GM21576 (cell line): ENCODE results near the gene DYNC1LI1.
A peak's percentile ranks its signal among the peaks of the same experiment; 100 is the strongest.
"Not testable (repeated sequence)": the region's sequence is repeated elsewhere in the genome, so short reads cannot be mapped to it uniquely, and the experiment has no call there.

Experiments used
- ATAC-seq: cut with Tn5 transposase; IDR thresholded peaks from one replicate; pipeline ENCODE4 v1.9.1; 2021; ENCODE audit warnings: mild to moderate bottlenecking, moderate library complexity; ENCODE audit not compliant: unreplicated experiment

Gene DYNC1LI1

GRCh38 chr3:32540899-32541298 lies 29.8 kb downstream of the DYNC1LI1 start:
- no peak for ATAC-seq

- no peak for ATAC-seq
These were observed 38.2 kb downstream of the DYNC1LI1 start for GRCh38 chr3:32532434-32532833.

DNA sequence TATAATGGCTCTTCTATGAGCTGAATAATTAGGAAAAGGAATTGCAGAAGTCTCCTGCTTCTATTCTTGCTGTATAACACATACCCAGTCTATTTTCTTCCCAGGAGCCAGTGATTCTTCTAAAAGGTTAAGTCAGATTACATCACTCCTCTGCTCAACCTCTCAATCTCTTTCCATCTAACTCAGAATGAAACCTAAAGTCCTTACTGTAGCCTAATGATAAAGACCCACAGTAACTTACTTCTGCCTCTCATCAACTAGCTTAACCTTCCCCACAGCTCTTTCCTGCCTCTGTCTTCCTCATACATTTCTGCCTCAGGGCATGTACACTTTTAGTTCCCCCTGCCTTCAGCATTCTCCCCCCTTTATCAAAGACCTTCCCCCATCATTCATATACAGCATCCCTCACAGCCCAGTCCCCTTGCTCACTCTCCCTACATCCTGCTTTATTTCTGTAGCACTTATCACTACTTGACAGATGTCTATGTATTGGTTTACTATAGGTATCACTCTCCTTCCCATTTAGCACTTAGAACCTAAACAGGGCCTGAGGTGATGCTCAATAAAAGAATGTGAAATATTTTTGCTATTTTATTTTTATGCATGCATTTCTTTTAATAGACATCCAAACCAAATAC lies 39.5 kb downstream of the DYNC1LI1 start:
- no peak for ATAC-seq

GRCh38 chr3:32525720-32526119 lies 44.9 kb downstream of the DYNC1LI1 start:
- ATAC-seq: no peak

DNA sequence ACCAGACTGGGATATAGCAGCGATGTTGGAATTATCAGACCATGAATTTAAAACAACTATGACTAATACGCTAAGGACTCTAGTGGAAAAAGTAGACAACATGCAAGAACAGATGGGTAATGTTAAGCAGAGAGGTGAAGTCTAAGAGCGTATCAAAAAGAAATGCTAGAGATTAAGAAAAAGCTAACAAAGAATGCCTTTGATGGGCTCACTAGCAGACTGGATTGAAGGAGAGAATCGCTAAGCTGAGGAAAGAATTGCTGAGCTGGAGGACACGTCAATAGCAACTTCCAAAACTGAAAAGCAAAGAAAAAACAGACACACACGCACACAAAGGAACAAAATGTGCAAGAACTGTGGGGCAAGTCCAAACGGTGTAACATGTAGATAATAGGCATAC lies 48.0 kb downstream of the DYNC1LI1 start:
- no peak for ATAC-seq

GRCh38 chr3:32518921-32519320 lies 51.7 kb downstream of the DYNC1LI1 start:
- not testable (repeated sequence) for ATAC-seq

DNA sequence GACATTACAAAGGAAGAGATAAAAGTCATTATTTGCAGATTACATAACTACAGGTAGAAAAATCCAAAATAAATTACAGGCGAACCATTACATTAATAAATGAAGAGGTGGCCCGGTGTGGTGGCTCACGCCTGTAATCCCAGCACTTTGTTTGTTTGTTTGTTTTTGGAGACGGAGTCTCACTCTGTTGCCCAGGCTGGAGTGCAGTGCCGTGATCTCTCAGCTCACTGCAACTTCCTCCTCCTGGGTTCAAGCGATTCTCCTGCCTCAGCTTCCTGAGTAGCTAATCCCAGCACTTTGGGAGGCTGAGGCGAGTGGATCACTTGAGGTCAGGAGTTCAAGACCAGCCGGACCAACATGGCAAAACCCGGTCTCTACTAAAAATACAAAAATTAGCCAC lies 53.9 kb downstream of the DYNC1LI1 start:
- not testable (repeated sequence) for ATAC-seq

DNA sequence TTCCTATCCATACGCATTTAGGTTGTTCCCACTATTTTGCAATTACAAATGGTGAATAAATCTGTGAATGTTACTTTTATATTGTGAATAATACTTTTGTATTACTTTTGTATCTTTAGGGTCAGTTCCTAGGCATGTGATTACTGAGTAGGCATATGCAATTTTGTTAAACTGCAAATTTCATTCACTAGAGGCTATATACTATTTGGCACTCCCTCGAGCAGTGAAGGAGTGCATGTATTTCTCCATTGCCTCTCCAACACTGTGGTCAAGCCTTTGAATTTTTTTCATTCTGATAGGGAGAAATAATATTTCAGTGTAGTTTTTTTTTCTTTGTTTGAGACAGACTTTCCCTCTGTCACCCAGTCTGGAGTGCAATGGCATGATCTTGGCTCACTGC lies 59.7 kb downstream of the DYNC1LI1 start:
- ATAC-seq: no peak

- peak; percentile 89 for ATAC-seq
These were observed 60.5 kb downstream of the DYNC1LI1 start for GRCh38 chr3:32510075-32510724.

DNA sequence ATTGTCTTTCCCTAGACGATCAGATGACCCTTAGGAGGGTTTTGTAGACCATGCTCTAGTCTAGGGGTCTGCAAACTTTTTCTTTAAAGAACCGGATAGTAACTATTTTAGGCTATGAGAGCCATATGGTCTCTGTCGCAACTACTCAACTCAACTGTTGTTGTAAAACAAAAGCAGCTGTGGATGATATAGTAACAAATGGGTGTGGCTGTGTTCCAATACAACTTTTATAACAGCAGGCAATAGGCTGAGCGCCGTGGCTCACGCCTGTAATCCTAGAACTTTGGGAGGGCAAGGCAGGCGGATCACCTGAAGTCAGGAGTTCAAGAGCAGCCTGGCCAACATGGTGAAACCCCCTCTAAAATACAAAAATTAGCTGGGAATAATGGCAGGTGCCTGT lies 61.9 kb downstream of the DYNC1LI1 start:
- ATAC-seq: no peak

GRCh38 chr3:32506466-32506865 lies 64.2 kb downstream of the DYNC1LI1 start:
- ATAC-seq: no peak

GRCh38 chr3:32502946-32503286 lies 67.7 kb downstream of the DYNC1LI1 start:
- ATAC-seq: no peak

DNA sequence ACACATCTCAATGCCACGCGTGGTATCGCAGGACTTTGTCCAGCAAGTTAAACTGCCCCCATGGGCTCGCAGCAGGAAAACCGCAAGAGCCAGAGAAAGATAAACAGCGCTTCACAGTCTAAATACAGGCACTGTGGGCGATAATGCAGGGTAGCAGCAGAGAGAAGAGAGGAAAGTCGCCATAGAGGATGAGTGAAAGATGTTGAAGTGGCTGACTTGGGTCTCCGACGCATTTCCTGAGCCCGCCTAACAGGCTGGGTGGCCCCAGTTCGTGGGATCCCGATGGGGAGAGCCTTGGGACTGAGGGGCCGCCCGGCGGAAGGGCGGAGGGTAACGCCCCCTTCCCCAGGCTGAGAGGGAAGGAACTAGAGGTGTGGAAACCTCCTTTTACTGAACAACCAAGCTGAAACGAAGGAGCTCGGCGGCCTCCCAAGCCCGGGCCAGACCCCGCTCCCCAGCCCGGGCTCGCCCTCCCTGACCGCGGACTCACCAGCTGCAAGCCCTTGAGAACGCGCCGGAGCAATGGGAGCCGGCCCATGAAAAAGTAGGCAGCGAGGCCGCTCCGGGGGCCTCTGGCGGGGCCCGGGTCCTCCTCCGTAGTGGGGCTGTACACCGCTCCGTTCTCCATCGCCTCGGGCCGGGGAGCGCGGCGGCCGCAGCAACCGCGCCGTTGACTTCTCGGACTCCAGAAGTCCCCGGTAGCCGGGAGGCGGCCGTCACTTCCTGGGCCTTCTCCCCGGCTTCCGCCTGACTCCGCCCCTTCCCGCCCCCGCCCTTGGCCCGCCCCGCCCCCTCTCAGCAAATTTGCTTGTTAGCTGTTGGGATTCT lies 68.3 kb downstream of the DYNC1LI1 start, which contains the start of gene CMTM6:
CMTM6 (minus strand) TSS at position 735 of the 828 bp plus-strand sequence; CDS start at position 628, 107 bp downstream.
- peak; percentile 68 for ATAC-seq

- ATAC-seq: peak; percentile 2
These were observed 68.9 kb downstream of the DYNC1LI1 start for GRCh38 chr3:32501783-32502117.

DNA sequence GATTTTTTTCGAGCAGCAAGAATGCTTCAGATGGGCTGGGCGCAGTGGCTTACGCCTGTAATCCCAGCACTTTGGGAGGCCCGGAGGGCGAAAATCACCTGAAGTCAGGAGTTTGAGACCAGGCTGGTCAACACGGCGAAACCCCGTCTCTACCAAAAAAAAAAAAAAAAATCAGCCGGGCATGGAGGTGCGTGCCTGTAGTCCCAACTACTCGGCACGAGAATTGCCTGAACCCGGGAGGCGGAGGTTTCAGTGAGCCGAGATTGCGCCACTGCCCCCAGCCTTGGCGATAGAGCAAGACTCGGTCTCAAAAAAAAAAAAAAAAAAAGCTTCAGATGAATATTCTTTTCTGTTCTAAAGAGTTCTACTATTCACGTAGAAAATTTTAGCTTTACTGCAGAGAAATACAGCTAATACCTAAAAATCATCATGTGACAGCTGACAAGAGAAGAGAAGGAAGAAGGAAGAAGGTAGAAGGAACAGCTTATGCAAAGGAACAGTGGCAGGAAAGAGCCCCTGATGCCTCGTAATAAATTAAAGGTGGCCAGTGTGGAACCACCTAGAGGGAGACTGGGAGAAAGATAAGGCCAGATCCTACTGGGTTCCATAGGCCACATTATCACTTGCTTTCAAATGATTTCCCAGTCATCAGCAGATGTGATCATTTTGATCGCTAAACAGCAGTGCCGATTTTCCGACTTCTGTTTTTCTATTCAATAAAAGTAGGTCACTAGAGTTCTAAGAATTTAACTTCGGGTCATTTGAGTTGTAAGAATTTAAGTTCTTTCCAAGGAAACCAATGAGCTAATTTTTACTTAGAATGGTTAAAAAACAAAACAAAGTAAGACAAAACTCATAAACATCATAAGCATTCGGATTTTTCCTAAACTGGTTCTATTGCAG lies 69.5 kb downstream of the DYNC1LI1 start:
- no peak for ATAC-seq

DNA sequence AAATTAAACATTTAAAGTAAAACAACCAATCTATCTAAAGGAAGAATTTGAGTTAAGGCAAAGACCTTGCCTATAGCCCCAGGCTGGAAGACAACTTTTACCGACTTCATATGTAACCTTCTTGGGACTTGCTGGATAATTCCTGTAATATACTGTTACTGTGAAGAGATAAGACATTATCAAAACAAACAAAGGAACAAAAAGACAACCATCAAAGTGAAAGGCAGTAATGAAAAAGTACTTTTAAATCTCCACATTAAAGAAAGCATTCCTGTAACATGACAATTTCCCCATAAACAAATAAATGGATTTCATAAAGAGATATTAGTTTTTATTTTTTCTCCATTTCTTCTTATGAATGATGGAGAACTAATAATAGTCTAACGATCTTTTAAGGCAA lies 70.4 kb downstream of the DYNC1LI1 start:
- ATAC-seq: no peak

DNA sequence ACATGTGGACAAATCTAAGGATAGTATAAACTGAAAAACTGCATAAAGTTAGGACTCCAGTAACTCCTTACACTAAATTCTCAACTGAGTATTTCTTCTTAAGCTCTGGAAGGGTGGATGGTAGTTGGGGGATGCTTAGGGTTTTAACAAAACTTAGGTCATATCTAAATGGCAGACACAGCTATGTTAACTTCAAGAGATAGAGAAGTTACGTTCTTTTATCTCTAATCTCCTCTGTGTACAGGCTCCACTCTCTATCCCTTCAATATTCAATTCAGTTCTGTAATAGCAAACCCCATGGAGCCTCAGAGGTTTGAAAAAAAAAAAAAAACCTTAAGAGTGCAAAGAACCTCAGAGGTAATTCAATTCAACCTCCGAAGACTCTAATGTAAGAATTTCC lies 71.1 kb downstream of the DYNC1LI1 start:
- ATAC-seq: no peak

DNA sequence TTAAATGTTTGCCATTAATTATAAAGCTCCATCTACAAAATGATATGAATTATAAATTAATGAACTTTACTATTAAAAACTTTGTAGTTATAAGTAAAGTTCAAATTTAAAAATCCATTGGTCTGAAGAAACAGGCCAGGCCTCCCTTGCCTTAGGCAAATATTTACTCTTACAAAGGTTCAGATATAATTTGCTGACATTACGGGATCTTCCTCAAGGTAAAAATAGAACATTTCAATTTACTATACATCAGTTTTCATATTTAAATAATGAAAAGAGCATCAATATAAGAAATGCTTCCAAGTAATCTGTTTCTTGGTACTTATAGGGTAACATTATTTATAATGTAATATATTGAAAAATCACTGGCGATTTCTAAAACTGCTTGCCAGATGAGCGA lies 71.7 kb downstream of the DYNC1LI1 start:
- ATAC-seq: no peak

GRCh38 chr3:32498252-32498651 lies 72.4 kb downstream of the DYNC1LI1 start:
- ATAC-seq: no peak

- ATAC-seq: no peak
These were observed 75.0 kb downstream of the DYNC1LI1 start for GRCh38 chr3:32495609-32496008.

DNA sequence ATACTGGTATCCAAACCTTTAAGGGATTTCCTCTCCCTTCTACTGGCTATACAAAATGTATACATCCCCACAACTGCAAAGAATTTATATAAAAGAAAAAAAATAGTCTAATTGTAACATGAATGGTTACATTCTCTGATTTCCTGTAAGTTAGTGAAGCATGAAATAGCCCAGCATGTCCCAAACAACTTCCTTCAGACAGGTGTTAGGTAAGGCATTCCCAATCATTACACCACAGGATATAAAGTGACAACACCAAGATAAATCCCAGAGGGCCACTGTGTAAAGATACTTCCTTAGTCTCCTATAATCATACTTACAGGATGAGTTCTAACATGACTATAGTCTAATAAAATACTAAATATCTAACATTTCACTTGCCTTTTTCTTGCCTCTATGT lies 75.6 kb downstream of the DYNC1LI1 start:
- ATAC-seq: no peak
